Glutamatergic neuron (in vitro differentiated cells): ENCODE data around the gene EP300. TPM values are rescaled to one million over a fixed set of nuclear protein-coding genes. Genes with fewer than 3 reads are reported as not detected.
"Not testable (repeated sequence)": the region's sequence is repeated elsewhere in the genome, so short reads cannot be mapped to it uniquely, and the experiment has no call there.

Experiments used
- DNase-seq: peaks from one replicate; pipeline ENCODE4 v3.0.0; 2022
- H3K27ac Mint-ChIP-seq: one replicate; pipeline ENCODE4 v1.8.0; 2020; ENCODE audit warnings: mild to moderate bottlenecking, mixed read lengths, inconsistent platforms; ENCODE audit not compliant: unreplicated experiment
- H3K27me3 Mint-ChIP-seq: one replicate; pipeline ENCODE4 v1.8.0; 2020; ENCODE audit warnings: mild to moderate bottlenecking, moderate library complexity, mixed read lengths, inconsistent platforms; ENCODE audit not compliant: unreplicated experiment
- H3K36me3 Mint-ChIP-seq: one replicate; pipeline ENCODE4 v1.8.0; 2020; ENCODE audit warnings: mild to moderate bottlenecking, mixed read lengths, inconsistent platforms; ENCODE audit not compliant: unreplicated experiment
- H3K4me1 Mint-ChIP-seq: one replicate; pipeline ENCODE4 v1.8.0; 2020; ENCODE audit warnings: mild to moderate bottlenecking, low read depth, mixed read lengths, inconsistent platforms; ENCODE audit not compliant: unreplicated experiment
- H3K4me3 Mint-ChIP-seq: one replicate; pipeline ENCODE4 v1.8.0; 2020; ENCODE audit warnings: mild to moderate bottlenecking, mixed read lengths, inconsistent platforms; ENCODE audit not compliant: unreplicated experiment
- H3K9me3 Mint-ChIP-seq: one replicate; pipeline ENCODE4 v1.8.0; 2020; ENCODE audit warnings: mild to moderate bottlenecking, moderate library complexity, mixed read lengths, inconsistent platforms; ENCODE audit not compliant: unreplicated experiment
- CTCF ChIP-seq: fragments of 200-600 bp; sonication (generic); IDR thresholded peaks from one replicate; pipeline ENCODE4 v1.5.0; 2021; ENCODE audit not compliant: partially characterized antibody, unreplicated experiment
- total RNA-seq: library from RNA; stranded (reverse); fragmentation: NEBNext Ultra II Directional; extraction: Animal tissue kit (Norgen Biotek cat#: 25700); gene quantifications from one replicate; pipeline ENCODE4 v1.2.1, GENCODE V29; 2021; ENCODE audit not compliant: unreplicated experiment

Gene EP300
- total RNA-seq, 1 donor from 2014 or later, result 127 TPM

GRCh38 chr22:41048791-41049717, 43.3 kb upstream of the EP300 start:
- Mint-ChIP-seq H3K27me3 (peaks cover 3% of the 10 kb centered on the region), H3K4me3 (peak overlapping the region; percentile 25), H3K4me1 (peaks cover 6% of the 10 kb centered on the region), H3K27ac (peak overlapping the region; percentile 85), H3K9me3 (no peaks in the 10 kb centered on the region), H3K36me3 (no peaks in the 10 kb centered on the region)
- no peak for TF ChIP-seq CTCF
- DNase-seq, result peak; percentile 72

- H3K9me3 Mint-ChIP-seq, H3K36me3 Mint-ChIP-seq, H3K27me3 Mint-ChIP-seq, DNase-seq, H3K4me1 Mint-ChIP-seq, H3K4me3 Mint-ChIP-seq, H3K27ac Mint-ChIP-seq: not testable (repeated sequence)
These were observed 42.6 kb upstream of the EP300 start for GRCh38 chr22:41049795-41050194.

GRCh38 chr22:41050883-41051282, 41.5 kb upstream of the EP300 start:
- H3K4me3 Mint-ChIP-seq, result no peak overlapping the region
- no peak overlapping the region for H3K27ac Mint-ChIP-seq
- no peak for DNase-seq
- H3K27me3 Mint-ChIP-seq, result peaks cover 3% of the 10 kb centered on the region
- H3K36me3 Mint-ChIP-seq, result no peaks in the 10 kb centered on the region
- no peak for TF ChIP-seq CTCF
- H3K9me3 Mint-ChIP-seq, result no peaks in the 10 kb centered on the region
- peaks cover 6% of the 10 kb centered on the region for H3K4me1 Mint-ChIP-seq

GRCh38 chr22:41052661-41053490, 39.5 kb upstream of the EP300 start:
- no peak for DNase-seq
- no peak overlapping the region for H3K4me3 Mint-ChIP-seq
- H3K27me3 Mint-ChIP-seq, result peaks cover 3% of the 10 kb centered on the region
- H3K27ac Mint-ChIP-seq, result no peak overlapping the region
- H3K4me1 Mint-ChIP-seq, result peaks cover 6% of the 10 kb centered on the region
- TF ChIP-seq CTCF, result no peak
- no peaks in the 10 kb centered on the region for H3K36me3 Mint-ChIP-seq
- H3K9me3 Mint-ChIP-seq, result no peaks in the 10 kb centered on the region

GRCh38 chr22:41057076-41057475, 35.3 kb upstream of the EP300 start:
- Mint-ChIP-seq H3K27ac (no peak overlapping the region), H3K4me3 (no peak overlapping the region), H3K27me3 (peaks cover 3% of the 10 kb centered on the region), H3K4me1 (no peaks in the 10 kb centered on the region), H3K9me3 (no peaks in the 10 kb centered on the region), H3K36me3 (no peaks in the 10 kb centered on the region)
- DNase-seq, result no peak
- no peak for TF ChIP-seq CTCF
